ENCODE data around the gene BBLN.

BBLN gene

GRCh38 chr9:128149951-128150593 lies 10.0 kb upstream of the BBLN start:
- no peak overlapping the region for H2AFZ ChIP-seq (ENCODE audit: low read depth, low read length)
- no peak overlapping the region for H3K4me2 ChIP-seq (ENCODE audit: low read length)

GRCh38 chr9:128150594-128151308 lies 9.3 kb upstream of the BBLN start:
- no peaks in the 10 kb centered on the region for H3K27me3 ChIP-seq (ENCODE audit: low read depth, low read length)
- H3K79me2 ChIP-seq (ENCODE audit: low read length), result no peaks in the 10 kb centered on the region
- no peak overlapping the region for H3K4me3 ChIP-seq (ENCODE audit: low read length)
- H4K20me1 ChIP-seq (ENCODE audit: insufficient read depth, low read length), result no peaks in the 10 kb centered on the region
- H3K4me1 ChIP-seq (ENCODE audit: low read length), result peaks cover 5% of the 10 kb centered on the region; the same call in 1 of the 2 replicates
- H3K36me3 ChIP-seq (replicated peaks; ENCODE audit: low read depth, low read length), result no peaks in the 10 kb centered on the region
- no peaks in the 10 kb centered on the region for H3K9me3 ChIP-seq (ENCODE audit: insufficient read depth, low read length)
- no peak overlapping the region for H3K27ac ChIP-seq (ENCODE audit: low read length)
- no peak overlapping the region for H3K4me2 ChIP-seq (ENCODE audit: low read length)
- H3K9ac ChIP-seq (ENCODE audit: low read length), result no peak overlapping the region
- TF ChIP-seq EZH2phosphoT487 (IDR thresholded peaks at IDR 0.05; ENCODE audit: low read depth) (no peak), CTCF (IDR thresholded peaks at IDR 0.05; ENCODE audit: low read depth, low read length) (no peak; the same call in 1 of the 2 replicates)
- H2AFZ ChIP-seq (ENCODE audit: low read depth, low read length), result no peak overlapping the region

More at GRCh38 chr9:128149951-128150593, 10.0 kb upstream of the BBLN start:
- Histone ChIP-seq H3K9me3 (ENCODE audit: insufficient read depth, low read length) (no peaks in the 10 kb centered on the region), H4K20me1 (ENCODE audit: insufficient read depth, low read length) (no peaks in the 10 kb centered on the region), H3K27ac (ENCODE audit: low read length) (no peak overlapping the region), H3K4me1 (ENCODE audit: low read length) (peaks cover 5% of the 10 kb centered on the region; the same call in 1 of the 2 replicates), H3K27me3 (ENCODE audit: low read depth, low read length) (no peaks in the 10 kb centered on the region), H3K4me3 (ENCODE audit: low read length) (no peak overlapping the region), H3K36me3 (replicated peaks; ENCODE audit: low read depth, low read length) (no peaks in the 10 kb centered on the region), H3K9ac (ENCODE audit: low read length) (no peak overlapping the region), H3K79me2 (ENCODE audit: low read length) (no peaks in the 10 kb centered on the region)
- no peak for TF ChIP-seq CTCF (IDR thresholded peaks at IDR 0.05; ENCODE audit: low read depth, low read length)
- no peak for TF ChIP-seq EZH2phosphoT487 (IDR thresholded peaks at IDR 0.05; ENCODE audit: low read depth)

- no peaks in the 10 kb centered on the region for H3K36me3 ChIP-seq (replicated peaks; ENCODE audit: low read depth, low read length)
- no peaks in the 10 kb centered on the region for H4K20me1 ChIP-seq (ENCODE audit: insufficient read depth, low read length)
- TF ChIP-seq CTCF (IDR thresholded peaks at IDR 0.05; ENCODE audit: low read depth, low read length) (no peak), EZH2phosphoT487 (IDR thresholded peaks at IDR 0.05; ENCODE audit: low read depth) (no peak)
- H3K9me3 ChIP-seq (ENCODE audit: insufficient read depth, low read length), result no peaks in the 10 kb centered on the region
- peaks cover 5% of the 10 kb centered on the region; the same call in 1 of the 2 replicates for H3K4me1 ChIP-seq (ENCODE audit: low read length)
- H3K9ac ChIP-seq (ENCODE audit: low read length), result no peak overlapping the region
- H3K27ac ChIP-seq (ENCODE audit: low read length), result no peak overlapping the region
- H3K27me3 ChIP-seq (ENCODE audit: low read depth, low read length), result no peaks in the 10 kb centered on the region
- no peaks in the 10 kb centered on the region for H3K79me2 ChIP-seq (ENCODE audit: low read length)
- H3K4me3 ChIP-seq (ENCODE audit: low read length), result no peak overlapping the region
- H2AFZ ChIP-seq (ENCODE audit: low read depth, low read length), result no peak overlapping the region
- H3K4me2 ChIP-seq (ENCODE audit: low read length), result no peak overlapping the region
These were observed 8.5 kb upstream of the BBLN start for GRCh38 chr9:128151309-128152132.
